ENCODE data around the gene LAMB2. TPM values are rescaled to one million over a fixed set of nuclear protein-coding genes. Genes with fewer than 3 reads are reported as not detected.
A peak's percentile ranks its signal among the peaks of the same experiment; 100 is the strongest.

The LAMB2 gene
- total RNA-seq, 1 donor from 2014 or later: not detected

DNA sequence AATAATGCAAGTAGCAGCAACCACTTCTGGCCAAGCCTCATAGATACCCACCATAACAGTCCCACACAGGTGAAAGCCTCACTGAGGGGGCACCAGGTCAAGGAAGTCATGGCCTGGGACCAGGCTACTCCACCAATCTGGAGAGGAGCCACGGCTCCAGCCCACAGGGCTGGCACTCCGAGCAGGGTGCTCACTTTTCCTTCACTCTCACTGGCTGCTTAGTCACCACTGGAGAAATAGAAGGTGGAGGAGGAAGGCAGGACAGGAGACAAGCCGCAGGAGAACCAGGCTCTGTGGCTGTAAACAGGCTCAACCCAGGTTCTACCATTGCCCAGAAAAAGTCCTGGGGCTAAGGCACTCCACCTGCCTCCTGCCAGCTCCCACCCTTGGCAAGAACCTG, 13.4 kb downstream of the LAMB2 start:
- intact Hi-C loops (cut with micrococcal nuclease): no loop called here
- H3K27me3 Mint-ChIP-seq: no peaks in the 10 kb centered on the region
- H3K4me1 Mint-ChIP-seq: peaks cover 17% of the 10 kb centered on the region
- H3K36me3 Mint-ChIP-seq (ENCODE audit: low read depth): peaks cover 41% of the 10 kb centered on the region
- peak overlapping the region; percentile 84 for H3K4me3 Mint-ChIP-seq
- CTCF ChIA-PET: no interaction called here
- H3K9me3 Mint-ChIP-seq: no peaks in the 10 kb centered on the region
- POLR2A ChIA-PET: interaction anchor here (0.6 to 3.3 kb wide), 3 partner anchors 26 to 351 kb away, joined by 4 to 76 read pairs (median 6); partner anchors contain the start of genes DAG1, KLHDC8B and QRICH1
- TF ChIP-seq, protein P1, sequence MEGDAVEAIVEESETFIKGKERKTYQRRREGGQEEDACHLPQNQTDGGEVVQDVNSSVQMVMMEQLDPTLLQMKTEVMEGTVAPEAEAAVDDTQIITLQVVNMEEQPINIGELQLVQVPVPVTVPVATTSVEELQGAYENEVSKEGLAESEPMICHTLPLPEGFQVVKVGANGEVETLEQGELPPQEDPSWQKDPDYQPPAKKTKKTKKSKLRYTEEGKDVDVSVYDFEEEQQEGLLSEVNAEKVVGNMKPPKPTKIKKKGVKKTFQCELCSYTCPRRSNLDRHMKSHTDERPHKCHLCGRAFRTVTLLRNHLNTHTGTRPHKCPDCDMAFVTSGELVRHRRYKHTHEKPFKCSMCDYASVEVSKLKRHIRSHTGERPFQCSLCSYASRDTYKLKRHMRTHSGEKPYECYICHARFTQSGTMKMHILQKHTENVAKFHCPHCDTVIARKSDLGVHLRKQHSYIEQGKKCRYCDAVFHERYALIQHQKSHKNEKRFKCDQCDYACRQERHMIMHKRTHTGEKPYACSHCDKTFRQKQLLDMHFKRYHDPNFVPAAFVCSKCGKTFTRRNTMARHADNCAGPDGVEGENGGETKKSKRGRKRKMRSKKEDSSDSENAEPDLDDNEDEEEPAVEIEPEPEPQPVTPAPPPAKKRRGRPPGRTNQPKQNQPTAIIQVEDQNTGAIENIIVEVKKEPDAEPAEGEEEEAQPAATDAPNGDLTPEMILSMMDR (IDR thresholded peaks at IDR 0.05): no peak
- no peak for ATAC-seq (ENCODE audit: low read depth)
- peak overlapping the region; percentile 79 for H3K27ac Mint-ChIP-seq
- DNase-seq: no peak

DNA sequence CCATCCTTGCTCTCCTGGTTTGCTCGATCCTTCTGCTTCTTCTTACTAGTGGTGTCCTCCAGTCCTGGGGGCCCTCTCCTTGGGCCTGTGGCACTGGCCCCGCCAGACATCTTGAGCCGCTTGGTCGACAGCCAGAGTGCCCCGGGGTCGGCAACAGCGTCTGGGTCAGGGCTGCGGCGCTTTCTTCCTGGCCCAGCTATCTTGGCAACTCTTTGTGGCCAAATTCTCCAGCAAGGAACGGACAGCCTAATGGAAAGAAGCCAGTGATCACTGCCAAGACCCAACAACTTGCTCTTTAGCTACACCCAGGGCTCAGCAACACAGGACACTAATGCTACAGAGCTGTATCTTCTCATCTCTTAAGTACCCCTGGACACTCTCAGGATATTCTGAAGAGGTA, 13.8 kb downstream of the LAMB2 start:
- ATAC-seq (ENCODE audit: low read depth): no peak
- DNase-seq: no peak
- intact Hi-C loops (cut with micrococcal nuclease): no loop called here
- ChIA-PET POLR2A (interaction anchor here (0.6 to 3.3 kb wide), 2 partner anchors 26 to 270 kb away, joined by 10 to 76 read pairs; partner anchors contain the start of gene QRICH1), CTCF (no interaction called here)
- Mint-ChIP-seq H3K27ac (no peak overlapping the region), H3K4me3 (peak overlapping the region; percentile 19), H3K36me3 (ENCODE audit: low read depth) (peaks cover 45% of the 10 kb centered on the region), H3K9me3 (no peaks in the 10 kb centered on the region), H3K27me3 (no peaks in the 10 kb centered on the region), H3K4me1 (peaks cover 17% of the 10 kb centered on the region)
- TF ChIP-seq, protein P1 (IDR thresholded peaks at IDR 0.05): no peak

DNA sequence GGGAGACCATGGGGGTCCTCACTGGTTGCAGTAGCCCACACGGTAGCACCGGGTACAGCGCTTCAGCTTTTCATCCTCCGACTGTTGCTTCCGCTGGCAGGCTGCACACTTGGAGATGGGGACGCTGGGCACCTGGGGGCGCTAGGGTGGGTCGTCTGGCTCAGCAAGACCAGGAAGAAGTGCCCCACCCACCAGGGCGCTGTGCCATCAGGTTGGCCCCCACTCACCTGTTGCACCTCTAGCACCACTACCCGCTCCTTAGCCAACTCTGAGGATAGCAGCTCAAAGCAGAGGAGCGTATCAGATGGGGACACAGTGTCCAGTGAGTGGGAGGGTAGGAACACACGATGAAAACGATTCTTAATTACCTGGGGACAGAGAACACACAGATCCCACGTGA, 20.6 kb downstream of the LAMB2 start:
- ATAC-seq (ENCODE audit: low read depth): no peak
- Mint-ChIP-seq H3K4me1 (no peaks in the 10 kb centered on the region), H3K27me3 (no peaks in the 10 kb centered on the region), H3K36me3 (ENCODE audit: low read depth) (peaks cover 79% of the 10 kb centered on the region), H3K9me3 (no peaks in the 10 kb centered on the region), H3K27ac (no peak overlapping the region), H3K4me3 (no peak overlapping the region)
- CTCF ChIA-PET: no interaction called here
- TF ChIP-seq, protein P1 (IDR thresholded peaks at IDR 0.05): no peak
- POLR2A ChIA-PET: interaction anchor here (1.2 kb wide), 1 partner anchor 20 kb away, joined by 3 read pairs; no protein-coding TSS in a partner anchor
- intact Hi-C loops (cut with micrococcal nuclease): no loop called here
- DNase-seq: no peak

DNA sequence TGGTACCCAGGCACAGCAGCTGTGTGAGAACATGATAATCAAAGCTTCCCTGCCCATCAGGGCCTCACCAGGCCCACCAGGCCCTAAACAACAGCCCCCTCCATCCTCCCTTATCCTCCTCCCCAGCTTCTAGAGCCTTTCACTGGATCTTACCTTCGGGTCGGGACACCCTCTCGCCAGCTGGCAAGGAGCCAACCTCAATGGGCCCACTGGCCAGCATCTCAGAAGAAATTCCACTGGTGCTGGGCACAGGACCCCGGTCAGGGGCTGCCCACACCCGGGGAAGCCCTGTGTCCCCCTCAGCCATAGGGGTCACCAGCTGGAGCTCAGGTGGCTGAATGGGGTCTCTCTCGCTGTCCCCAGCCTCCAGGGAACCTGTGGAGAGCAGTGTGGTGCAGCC, 21.5 kb downstream of the LAMB2 start:
- Mint-ChIP-seq H3K9me3 (no peaks in the 10 kb centered on the region), H3K4me3 (no peak overlapping the region), H3K27me3 (no peaks in the 10 kb centered on the region), H3K27ac (no peak overlapping the region), H3K4me1 (no peaks in the 10 kb centered on the region), H3K36me3 (ENCODE audit: low read depth) (peaks cover 74% of the 10 kb centered on the region)
- intact Hi-C loops (cut with micrococcal nuclease): no loop called here
- ChIA-PET CTCF (no interaction called here), POLR2A (interaction anchor here (0.9 kb wide), 1 partner anchor 18 kb away, joined by 3 read pairs; the partner anchor contains the start of gene QRICH1)
- TF ChIP-seq, protein P1 (IDR thresholded peaks at IDR 0.05): no peak
- ATAC-seq (ENCODE audit: low read depth) (no peak), DNase-seq (no peak)

DNA sequence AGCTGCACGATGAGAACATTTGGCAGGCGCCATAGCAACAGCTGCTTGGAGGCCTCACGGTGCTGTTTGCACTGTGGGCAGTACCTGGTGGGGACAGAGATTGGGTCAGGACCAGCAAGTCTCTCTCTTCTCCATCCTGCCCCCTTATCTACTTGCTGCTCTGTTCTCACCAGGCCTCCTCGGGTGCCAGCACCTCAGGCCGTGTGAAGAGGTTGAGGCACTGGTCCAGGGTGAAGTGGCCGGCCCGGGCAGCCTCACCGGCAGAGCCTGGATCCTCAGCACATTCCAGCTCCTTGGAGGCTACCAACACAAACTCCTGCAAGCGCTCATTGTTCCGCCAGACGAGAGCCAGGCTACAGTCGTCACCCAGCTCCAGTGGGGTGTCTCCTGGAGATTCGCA, 22.1 kb downstream of the LAMB2 start:
- POLR2A ChIA-PET: interaction anchor here (0.9 kb wide), 1 partner anchor 17 kb away, joined by 3 read pairs; the partner anchor contains the start of gene QRICH1
- H3K4me3 Mint-ChIP-seq: no peak overlapping the region
- intact Hi-C loops (cut with micrococcal nuclease): no loop called here
- peaks cover 68% of the 10 kb centered on the region for H3K36me3 Mint-ChIP-seq (ENCODE audit: low read depth)
- DNase-seq (no peak), ATAC-seq (ENCODE audit: low read depth) (no peak)
- no peaks in the 10 kb centered on the region for H3K9me3 Mint-ChIP-seq
- H3K4me1 Mint-ChIP-seq: peaks cover 3% of the 10 kb centered on the region
- TF ChIP-seq, protein P1 (IDR thresholded peaks at IDR 0.05): no peak
- CTCF ChIA-PET: no interaction called here
- no peak overlapping the region for H3K27ac Mint-ChIP-seq
- H3K27me3 Mint-ChIP-seq: no peaks in the 10 kb centered on the region

All from activated B cell treated with CpG ODN at 0.5 μM for 24 hours (primary cell).